Body of pancreas (tissue), 4 donors: ENCODE measurements around the gene ARHGEF37.

Experiments
- CTCF ChIP-seq, 7 experiments: fragments of 450-650 bp in 4 of 7; fragments of 200-600 bp in 3 of 7; sonication (generic) in 3 of 7; IDR thresholded peaks; one replicate each; pipeline ENCODE4 v1.5.1; 2016 to 2019; ENCODE audit warnings: antibody characterized with exemption in 7 of 7
- POLR2A ChIP-seq, 3 donors: fragments of 450-650 bp; IDR thresholded peaks; one replicate each; pipeline ENCODE4 v1.6.1; 2016; ENCODE audit warnings: antibody characterized with exemption in 3 of 3, mild to moderate bottlenecking in 2 of 3

GRCh38 chr5:149532413-149532812, 48.9 kb upstream of the ARHGEF37 start:
- no peak for TF ChIP-seq POLR2A (IDR thresholded peaks at IDR 0.05)
- no peak for TF ChIP-seq CTCF (IDR thresholded peaks at IDR 0.05)
